NCI-H2107 (cell line): Measurements from ENCODE around the gene HLA-DPA1.
"Not testable (repeated sequence)": the region's sequence is repeated elsewhere in the genome, so short reads cannot be mapped to it uniquely, and the experiment has no call there.

ENCODE experiments used
- DNase-seq: peaks from one replicate; lab custom pipeline; 2025; lab: John Stamatoyannopoulos, UW

The HLA-DPA1 gene

DNA sequence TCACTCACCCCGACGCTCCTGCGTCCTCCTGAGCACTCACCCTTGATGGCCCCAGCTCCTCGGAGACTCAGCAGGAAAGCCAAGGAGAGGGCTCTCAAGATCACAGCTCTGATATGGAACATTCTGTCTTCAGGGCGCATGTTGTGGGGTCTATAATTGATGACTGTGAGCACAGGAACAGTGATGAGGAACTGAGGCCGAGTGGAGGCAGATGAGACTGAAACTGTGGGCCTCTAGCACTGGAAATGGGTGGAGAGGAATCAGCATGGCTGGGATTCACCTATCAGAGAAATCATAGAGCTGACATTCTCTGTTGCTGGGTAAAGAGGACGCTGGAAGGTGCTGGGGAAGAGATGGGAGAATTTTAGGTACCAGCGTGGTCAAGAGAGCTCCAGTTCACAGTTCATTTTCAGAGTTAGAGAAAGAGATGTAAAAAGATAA is at the start of gene HLA-DPA1:
HLA-DPA1 (minus strand) TSS at position 219 of the 441 bp plus-strand sequence.
- DNase-seq, result no peak

DNA sequence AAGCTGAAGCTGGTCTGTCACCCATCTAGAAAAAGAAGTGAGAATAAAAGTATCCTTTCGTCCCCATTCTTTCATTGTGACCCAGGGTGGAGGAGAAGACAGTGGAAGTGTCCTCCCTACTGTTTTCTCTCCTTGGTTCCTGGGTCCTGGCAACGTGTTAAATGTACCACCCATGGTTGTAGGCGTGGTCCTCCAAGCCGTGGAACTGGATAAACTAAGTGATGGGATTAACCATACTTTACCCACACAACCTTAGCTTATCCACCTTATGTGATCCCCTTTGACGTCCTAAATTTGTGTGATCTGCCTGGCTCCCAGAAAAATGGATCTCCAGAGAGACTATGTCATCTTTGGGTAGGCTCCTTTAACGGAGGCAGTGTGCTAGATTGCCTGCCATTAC is 49.7 kb upstream of the HLA-DPA1 start:
- DNase-seq, result no peak

GRCh38 chr6:33120001-33120400 is 46.6 kb upstream of the HLA-DPA1 start:
- DNase-seq, result no peak

DNA sequence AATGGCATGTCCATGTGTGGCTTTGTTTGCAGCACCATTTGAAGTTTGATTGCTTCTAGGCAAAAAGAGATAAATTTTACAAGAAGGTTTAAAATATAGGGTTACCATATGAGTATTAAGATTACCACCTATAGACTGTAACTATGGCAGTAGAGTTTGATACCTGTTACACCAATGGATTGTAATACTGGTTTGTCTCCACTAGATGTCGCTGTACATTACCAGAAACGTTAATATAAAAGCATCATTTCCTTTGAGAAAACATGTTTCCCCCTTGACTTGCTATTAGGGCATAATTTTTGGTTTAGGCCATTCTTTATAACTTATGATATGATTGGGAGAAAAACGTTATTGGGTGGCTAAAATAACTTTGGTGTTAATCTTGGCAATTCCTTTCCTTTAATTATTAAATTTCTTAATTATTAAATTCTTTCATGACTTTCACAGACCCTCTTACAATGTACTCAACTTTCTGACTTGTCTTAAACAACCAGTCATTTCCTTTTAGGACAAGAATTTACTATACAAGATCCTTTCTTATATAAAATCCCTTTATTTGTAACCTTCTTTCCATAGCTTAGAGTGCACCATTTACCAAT is 45.2 kb upstream of the HLA-DPA1 start:
- DNase-seq, result peak; percentile 4

GRCh38 chr6:33117811-33118277 is 44.4 kb upstream of the HLA-DPA1 start:
- DNase-seq, result no peak

GRCh38 chr6:33116841-33117711 is 43.6 kb upstream of the HLA-DPA1 start:
- DNase-seq, result no peak

GRCh38 chr6:33116417-33116816 is 43.0 kb upstream of the HLA-DPA1 start:
- DNase-seq, result no peak

DNA sequence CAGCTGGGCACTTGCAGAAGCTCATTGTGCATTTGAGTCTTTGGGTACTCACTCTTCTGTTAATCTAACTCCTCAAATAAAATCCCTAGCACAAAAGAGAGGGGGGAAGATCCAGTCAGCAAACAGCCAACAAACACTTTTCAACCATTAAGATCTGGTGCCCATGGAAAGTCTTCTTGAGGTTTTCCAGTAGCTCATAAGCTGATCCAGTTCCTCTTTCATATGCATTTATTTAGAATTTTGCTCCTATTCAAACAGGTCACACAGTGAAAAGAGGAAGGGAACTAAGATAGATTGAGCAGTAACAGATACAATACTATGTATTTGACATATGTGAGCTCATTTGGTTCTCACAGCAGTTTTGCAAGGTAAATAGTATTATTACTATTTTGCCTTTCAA is 41.0 kb upstream of the HLA-DPA1 start:
- no peak for DNase-seq

DNA sequence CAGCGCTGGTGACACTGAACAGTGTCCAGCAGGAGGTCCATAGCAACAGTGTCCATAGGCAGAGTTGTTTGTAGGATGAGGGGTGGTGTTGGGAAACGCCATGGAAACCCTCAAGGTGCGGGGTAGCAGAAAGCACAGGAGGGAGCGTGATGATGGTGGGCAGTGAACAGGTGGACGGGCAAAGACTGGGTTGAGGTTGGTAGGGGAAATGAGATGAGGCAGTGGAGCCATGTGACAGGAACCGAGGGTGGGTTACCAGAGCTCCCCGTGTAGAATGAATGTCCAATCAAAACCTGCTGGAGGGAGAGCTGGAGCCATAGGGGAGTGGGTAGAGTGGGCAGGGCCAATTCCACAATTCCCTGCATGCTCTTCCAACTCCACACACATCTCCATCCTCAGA is 40.3 kb upstream of the HLA-DPA1 start:
- DNase-seq, result no peak

DNA sequence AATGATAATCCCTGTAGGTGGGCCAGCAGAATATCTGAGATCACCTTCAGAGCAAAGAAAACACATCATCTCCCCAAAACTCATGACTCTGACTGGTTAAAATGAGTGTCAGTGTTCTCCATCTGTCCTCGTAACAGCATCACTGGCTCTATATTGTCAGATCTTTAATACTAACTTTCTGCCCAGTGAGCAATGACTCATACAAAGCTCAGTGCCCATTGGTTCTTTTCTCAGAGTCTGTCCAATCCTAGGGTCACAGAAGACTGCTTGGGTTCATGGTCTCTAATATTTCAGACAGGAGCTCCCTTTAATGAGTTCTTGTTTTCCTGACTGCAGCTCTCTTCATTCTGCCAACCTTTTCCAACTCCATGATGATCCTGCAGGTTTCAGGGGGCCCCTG is 38.7 kb upstream of the HLA-DPA1 start:
- DNase-seq, result no peak

- no peak for DNase-seq
These were observed 34.9 kb upstream of the HLA-DPA1 start for GRCh38 chr6:33108307-33108706.

DNA sequence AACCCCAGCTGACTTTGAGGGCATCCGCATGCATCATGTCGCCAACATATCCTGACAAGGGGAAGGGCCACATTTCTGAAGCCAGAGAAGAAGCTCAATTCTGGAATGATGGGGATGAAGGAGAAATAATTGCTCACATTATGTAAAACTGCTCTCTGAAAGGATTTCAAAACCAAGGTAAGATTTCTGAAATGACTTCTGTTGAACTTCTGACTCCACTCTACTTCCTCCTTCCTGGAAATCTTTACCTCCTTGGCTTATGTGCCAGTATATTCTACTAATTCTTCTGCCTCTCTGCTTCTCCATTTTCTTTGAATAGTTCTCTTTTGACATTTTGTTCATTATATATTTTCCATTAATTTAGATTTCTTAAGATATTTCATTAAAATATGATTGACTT is 34.2 kb upstream of the HLA-DPA1 start:
- DNase-seq, result no peak

DNA sequence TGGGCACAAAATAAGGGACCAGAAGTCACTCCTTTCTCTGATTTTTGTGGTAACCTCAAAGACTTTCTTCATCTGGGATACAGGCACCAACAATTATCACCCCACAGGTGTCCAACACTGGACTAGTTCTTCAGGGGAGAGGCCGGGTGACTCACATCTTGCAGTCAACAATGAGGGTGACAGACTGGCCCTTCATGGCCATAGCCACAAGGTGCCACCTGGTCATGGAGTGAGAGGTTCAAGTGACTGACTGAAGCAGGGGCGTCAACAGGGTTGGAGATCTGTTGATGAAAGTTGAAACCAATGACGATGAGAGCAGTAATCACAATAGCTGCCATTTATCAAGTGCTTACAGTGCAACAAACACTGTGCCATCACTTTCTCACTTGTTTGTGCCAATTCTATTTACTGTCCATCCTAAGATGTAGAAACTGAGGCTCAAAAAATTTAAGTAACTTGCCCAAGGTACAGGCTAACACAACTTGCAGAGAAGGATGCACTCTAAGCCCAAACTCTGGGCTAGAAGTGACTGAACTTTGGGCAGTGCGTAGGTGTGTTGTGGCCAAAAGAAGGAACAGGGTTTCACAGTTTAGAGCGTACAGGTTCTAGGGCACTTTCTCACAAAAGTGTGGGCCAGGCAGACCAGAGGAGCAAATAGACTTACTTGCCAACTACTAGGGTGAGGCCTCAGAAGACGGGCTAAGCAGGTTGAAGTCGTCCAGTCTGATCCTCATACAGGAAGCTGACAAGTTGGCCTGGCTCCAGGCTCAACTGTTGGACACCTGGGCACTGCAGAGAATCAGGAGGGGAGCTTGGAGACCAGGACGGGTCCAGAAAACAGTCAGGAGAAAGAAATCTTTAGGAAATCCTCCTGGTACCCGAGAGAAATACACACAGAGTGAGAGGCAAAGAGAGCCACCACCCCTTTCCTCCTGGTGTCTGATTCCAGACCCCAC is 32.7 kb upstream of the HLA-DPA1 start:
- DNase-seq, result no peak

DNA sequence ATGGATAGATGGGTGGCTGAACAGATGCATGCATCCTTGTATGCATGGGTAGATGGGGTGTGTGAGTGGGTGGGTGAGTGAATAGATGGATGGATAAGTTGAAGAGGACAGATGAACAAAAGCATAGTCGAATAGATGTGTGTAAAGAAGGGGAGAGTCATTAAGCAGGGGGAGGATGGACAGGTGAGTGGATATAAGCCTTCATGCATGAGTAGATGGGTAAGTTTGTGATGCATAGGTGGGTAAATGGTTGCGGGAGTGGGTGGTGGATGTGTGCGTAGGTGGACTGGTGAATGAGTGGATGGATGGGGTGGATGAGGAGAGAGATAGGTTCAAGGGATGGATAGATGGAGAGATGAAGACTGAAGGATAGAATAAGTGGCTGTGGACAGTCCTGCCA is 31.9 kb upstream of the HLA-DPA1 start:
- no peak for DNase-seq

GRCh38 chr6:33104887-33105286 is 31.4 kb upstream of the HLA-DPA1 start:
- no peak for DNase-seq

- DNase-seq, result no peak
These were observed 30.3 kb upstream of the HLA-DPA1 start for GRCh38 chr6:33103776-33104175.

GRCh38 chr6:33101121-33101737 is 27.8 kb upstream of the HLA-DPA1 start:
- not testable (repeated sequence) for DNase-seq

DNA sequence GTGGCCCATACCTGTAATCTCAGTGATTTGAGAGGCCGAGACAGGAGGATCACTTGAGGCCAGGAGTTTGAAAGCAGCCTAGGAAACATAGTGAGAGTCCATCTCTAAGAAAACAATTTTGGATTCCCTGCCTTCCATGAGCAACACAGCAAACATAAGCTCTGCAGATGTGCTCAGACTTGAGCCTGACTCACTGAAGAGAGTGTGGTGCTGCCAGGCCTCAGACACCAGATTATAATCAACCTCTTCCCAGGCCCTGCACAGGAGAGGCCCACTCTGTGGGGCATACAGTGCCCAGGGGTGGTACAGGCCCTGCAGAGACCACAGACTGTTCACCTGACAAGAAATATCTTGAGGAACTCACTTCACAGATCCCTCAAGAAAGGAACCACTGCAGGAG is 22.2 kb upstream of the HLA-DPA1 start:
- no peak for DNase-seq

DNA sequence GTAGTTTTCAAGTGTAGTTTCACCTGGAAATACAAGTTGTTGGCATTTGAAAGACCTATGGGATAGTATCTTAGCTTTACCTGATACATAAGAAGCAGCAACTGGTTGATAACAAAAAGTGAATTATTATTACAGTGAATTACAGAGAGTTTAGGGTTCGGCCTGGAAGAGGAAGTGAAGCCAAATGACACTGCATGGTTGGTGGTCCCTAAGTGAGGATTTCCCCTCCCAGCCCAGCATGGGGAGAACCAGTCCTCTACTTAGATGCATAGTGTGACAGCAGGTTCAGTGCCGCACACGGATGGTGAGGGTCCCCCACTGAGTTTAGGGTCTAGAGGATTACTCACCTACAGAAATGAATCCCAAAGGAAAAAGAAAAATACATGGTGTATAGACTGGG is 20.4 kb upstream of the HLA-DPA1 start:
- DNase-seq, result no peak

GRCh38 chr6:33092385-33092784 is 18.9 kb upstream of the HLA-DPA1 start:
- no peak for DNase-seq

- no peak for DNase-seq
These were observed 18.5 kb upstream of the HLA-DPA1 start for GRCh38 chr6:33091957-33092356.
